Hematopoietic multipotent progenitor cell treated with erythropoietin and hydrocortisone succinate and interleukin-3 and kit ligand, for 4 days (in vitro differentiated cells): ENCODE results near the gene PARG.
"Not testable (repeated sequence)": the region's sequence is repeated elsewhere in the genome, so short reads cannot be mapped to it uniquely, and the experiment has no call there.

ENCODE experiments used
- DNase-seq: peaks from one replicate; pipeline ENCODE4 v3.0.0-alpha.2; 2015

The PARG gene

DNA sequence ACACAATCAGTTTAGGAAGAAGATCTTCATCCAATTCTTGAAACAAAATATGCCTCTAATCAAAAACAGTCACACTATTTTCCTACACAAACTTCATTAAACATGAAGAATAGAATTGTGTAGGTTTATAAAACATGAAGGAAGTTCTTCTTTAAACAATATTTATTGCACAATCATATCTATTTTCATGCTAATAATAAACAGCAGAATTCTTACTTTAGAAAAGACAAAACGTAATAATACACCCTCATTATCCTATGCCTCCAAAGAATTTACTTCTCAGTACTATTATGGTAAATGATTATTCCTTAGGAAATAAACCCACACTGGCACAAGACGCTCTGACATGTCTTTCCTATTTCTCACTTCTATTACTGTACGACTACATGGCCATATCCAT is 41.4 kb downstream of the PARG start:
- DNase-seq: not testable (repeated sequence)

DNA sequence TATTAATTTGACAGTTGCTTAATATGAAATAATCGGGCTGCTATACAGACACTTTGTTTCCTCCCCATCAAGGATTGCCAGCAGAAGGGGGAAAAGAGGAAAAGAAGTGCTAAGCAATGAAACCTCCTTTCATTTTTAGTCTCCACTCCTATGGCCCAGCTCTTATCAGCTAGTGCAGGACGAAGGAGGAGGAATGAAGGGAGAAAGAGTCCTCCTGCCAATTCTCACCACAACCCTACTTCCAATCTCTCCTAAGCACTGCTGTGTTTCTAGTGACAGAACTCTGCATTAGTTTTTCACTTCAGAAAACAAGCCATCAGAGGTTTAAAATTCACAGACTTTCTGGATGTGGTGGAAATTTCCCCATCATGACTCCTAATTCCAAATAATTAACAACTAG is 41.8 kb downstream of the PARG start:
- DNase-seq: not testable (repeated sequence)

DNA sequence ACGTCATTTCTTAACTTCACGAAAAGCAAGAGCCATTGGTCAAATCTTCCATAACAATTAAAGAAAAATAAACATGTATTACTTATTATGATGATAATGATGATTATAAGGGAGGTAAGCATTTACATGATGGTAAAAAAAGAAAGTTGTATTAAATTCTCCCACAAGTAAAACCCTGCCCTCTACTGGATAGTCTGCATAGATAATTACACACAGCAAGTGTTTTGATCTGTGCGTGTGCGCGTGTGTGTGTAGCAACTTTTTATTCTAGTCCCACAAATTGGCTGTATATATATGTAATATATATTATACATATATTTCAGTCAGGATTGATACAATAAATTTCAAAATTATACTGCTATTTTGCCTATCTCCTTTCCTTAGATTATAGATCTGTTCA is 51.8 kb downstream of the PARG start:
- DNase-seq: not testable (repeated sequence)

DNA sequence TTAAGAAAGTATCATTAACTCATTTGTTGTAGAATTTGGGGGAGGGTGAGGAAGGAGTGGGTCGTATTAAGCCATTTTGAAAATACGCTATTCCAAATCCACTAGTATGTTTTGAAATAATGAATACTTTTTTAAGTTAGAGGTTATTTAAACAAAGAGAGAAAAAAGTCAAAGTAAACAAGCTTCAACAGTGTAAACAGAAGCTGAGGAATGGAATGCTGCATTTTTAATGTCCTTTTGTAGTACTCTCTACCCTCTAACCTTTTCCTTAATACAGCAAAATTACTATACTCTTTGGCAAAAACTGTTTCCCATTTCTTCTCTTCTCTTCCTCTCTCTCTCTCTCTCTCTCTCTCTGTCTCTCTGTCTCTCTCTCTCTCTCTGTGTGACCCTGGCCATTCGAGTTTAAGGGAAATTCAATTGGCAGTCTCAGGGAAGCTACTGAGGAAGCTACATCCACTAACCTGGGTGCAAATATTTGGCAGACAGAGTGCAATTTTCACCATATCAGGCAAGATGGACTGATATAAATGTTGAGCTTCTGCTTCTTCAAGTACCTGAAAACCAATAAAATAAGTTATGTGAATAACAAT is 57.0 kb downstream of the PARG start:
- not testable (repeated sequence) for DNase-seq

DNA sequence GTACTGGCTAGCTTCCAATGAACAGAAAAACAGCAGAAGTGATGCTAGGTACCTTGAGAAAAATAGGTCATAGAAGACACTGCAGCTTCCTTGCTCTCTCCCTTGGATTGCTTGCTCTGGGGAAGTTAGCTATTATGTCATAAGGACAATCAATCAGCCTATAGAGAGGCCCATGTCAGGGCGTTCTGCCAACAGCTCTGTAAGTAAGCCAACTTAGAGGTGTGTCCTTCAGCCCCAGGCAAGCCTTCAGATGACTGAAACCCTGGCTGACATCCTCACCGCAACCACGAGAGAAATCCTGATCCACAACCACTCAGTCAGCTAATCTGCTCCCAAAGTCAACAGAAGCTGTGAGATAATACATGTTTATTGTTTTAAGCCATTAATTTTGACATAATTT is 58.0 kb downstream of the PARG start:
- not testable (repeated sequence) for DNase-seq

DNA sequence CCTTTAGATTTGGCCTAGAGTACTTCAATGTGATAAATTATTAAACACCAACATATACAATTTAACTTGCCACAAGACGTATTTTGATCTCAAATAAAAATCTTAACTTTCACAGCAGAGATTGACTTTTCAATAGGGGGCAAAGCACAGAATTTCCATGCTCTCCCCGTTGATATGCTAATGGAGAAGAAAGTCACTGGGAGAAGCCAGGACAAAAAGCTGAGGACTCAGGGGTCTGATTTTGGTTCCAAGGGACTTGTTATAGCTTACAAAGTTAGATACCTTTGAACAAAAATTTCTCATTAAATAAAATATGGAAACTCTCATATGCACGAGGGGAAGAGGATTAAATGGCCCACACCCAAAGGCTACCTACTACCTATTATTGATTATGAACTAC is 59.5 kb downstream of the PARG start:
- DNase-seq: not testable (repeated sequence)

DNA sequence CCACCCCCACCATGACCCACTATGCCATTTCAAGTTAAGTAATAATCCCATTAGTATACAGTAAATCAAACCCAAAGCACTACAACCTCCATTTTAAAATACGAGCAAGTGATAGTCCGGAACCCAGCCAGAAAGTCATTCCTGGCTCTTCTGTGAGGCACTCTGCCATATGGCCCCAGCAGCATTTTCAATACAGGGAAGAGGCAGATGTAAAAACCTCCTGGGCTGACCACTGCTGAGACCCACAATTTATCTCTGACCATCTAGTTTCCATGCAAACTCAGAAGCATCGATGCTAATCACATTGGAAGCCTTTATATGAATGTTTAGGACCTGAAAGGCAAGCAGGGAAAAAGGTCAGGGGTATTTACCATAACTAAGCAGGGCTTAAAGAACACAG is 69.1 kb downstream of the PARG start:
- DNase-seq: not testable (repeated sequence)

DNA sequence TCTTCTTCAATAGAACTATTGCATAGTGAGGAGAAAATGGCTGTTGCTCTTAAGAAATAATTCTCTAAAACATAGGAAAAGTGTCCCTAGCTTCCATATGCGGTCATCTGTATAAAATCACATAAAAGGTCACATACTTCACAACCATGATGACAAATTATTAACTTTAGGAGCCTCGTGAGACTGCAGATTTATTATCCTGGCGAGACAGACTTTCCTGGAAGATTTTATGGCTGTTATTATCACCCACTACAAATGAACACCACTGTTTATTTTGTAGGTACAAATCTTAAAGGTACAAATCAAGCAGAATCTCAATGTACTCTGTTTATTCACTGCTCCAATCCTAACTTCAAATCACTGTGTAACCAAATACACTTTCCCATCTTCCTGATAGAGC is 70.4 kb downstream of the PARG start:
- DNase-seq: not testable (repeated sequence)

DNA sequence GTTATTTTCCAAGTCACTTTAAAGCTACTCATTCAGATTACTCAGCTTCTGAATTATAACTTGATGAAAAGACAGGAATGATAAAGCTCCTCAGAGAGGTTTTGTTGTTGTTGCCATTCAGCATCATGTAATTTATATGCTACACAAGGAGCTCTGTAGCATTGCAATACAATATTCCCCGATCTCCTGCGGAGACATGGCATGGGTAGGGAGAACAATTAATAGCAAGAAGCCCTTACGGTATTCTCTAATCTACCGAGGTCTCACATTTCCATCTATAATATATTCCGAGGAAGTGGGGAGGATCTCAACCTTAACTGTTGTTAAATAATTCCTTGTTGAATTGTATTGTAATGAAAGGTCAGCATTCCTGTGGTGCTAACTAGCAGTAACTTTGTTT is 81.9 kb downstream of the PARG start:
- not testable (repeated sequence) for DNase-seq

DNA sequence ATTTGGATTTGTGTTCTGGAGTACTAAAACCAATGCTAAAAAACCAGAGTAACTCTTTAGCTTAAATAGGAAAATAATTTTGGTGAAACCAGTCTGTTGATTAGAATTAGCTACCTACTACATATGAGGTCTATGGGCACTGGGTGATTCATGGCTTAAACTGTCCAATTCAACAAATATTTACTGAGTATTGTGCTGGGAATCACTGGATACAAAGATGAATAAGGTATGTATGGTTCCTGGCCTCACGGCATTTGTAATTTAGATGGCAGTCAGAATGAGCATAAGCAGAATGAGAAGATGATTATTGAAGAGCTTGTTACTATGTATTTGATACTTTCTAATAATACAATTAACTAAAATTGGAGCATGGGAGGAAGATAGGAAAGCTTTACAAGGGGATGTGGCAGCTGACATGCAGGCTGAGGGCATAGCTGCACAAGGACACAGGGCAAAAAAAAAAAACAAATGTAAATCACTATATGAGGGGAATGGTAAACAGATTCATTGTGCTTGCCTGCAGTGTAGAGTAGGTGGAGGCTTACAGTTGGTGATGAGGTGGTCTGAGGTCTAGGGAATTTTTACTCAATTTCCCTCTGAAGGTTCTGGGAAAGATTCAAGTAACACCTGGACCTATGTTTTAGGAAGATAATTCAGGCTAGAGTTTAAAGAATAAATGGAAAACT is 83.0 kb downstream of the PARG start:
- DNase-seq: not testable (repeated sequence)

DNA sequence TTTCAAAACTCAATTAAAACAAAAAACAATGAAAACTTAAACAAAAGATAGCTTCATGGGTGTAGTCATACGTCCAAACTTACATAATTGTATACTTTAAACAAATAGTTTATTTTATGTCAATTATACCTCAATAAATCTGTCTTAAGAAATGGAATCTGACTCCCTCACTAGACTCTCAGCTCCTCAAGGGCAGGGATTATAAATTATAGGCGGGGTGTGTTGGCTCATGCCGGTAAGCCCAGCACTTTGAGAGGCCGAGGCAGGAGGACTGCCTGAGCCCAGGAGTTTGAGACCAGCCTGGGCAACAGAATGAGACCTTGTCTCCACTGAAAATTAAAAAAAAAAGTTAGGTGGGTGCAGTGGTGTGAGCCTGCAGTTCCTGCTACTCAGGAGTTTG is 92.3 kb downstream of the PARG start:
- not testable (repeated sequence) for DNase-seq

DNA sequence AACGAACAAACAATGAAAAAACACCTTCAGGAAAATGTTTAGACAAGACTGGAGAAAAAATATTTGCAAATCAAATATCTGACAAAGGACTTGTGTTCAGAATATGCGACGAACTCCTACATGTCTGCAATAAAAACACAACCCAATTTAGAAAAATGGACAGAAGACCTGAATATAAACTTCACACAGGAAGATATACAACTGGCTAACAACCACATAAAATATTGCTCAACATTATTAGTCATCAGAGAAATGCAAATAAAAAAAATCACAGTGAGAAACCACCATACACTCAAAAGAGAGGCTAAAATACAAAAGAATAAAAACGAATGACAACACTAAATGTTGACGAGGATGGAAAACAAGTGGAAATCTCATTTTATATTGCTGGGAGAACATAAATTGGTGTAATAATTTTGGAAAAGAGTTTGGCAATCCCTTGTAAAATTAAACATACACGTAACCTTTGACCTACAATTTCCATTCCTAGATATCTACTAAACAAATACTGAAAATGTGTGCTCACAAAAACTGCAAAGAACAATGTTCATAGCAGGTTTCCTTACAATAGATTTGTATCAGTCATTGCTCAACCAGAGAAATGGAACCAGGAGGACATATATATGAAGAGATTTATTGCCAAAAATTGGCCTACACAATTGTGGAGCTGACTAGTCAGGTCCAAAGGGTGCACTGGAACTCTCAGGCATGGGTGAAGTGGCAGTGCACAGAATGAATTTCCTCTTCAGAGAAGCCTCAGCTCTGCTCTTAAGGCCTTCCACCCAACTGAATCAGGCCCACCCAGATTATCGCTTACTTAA is 96.8 kb downstream of the PARG start:
- DNase-seq: no peak

DNA sequence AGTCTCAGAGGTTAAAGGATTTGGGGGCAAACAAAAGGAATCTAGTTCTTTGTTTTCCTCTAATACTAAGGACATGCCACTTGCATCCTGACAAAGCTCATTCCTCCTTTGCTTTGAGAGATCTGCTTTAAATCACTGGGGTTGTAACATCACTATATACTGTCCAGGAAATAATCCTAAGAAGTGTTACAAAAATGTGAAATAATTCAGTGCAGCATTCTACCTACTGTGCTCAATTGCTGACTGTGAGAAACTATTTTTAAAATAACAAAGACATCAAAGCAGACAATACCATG is 99.5 kb downstream of the PARG start:
- not testable (repeated sequence) for DNase-seq

DNA sequence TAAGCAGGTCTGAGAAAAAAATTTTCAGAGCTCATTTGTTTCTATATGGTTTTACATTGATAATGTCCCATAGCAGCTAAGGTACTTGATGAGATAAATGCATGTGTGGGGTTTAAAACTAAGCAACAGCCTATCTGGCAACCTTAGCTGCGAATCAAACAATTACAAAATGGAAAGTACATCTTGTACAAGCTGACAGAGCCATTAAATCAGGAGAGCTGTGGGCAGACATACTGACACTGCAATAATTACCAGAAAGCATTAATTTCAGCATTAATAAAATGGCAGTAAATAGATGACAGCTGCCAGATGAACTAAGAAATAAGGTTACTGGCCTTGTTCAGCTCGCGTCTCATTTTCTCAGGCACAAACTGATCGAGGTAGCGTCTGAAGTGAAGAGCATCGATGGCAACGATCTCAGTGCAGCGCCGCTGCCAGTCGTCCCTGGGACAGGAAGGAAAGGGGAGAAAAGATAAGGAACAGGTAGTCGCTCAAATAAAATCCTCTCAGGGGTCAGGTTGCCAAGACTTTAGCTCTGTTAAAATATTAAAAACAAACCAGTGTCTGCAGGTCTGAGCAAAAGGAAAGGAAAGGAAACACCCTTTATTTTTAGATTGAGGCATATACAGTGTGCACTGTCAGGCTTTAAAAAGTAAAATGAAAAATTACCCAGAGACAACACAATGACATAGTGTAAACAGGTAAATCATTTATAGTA is 100.1 kb downstream of the PARG start:
- DNase-seq: no peak

DNA sequence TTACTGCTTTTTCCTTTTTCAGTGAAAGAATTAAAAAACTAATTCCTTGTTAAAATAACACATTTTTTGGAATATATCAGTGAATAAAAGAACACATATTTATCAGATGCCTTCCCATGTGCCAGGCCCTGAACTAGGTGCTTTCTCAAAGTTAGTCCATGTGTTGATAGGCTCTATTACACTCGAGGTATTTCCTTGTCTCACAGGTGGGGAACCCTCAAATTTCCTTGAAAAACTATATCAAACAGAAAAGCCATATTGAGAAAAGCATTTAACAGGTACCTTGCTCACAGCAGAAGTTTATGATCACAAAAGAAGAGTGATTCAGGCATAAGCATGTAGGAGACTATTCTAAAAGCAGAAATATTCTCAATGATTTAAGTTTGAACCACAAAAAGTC is 104.1 kb downstream of the PARG start:
- no peak for DNase-seq

DNA sequence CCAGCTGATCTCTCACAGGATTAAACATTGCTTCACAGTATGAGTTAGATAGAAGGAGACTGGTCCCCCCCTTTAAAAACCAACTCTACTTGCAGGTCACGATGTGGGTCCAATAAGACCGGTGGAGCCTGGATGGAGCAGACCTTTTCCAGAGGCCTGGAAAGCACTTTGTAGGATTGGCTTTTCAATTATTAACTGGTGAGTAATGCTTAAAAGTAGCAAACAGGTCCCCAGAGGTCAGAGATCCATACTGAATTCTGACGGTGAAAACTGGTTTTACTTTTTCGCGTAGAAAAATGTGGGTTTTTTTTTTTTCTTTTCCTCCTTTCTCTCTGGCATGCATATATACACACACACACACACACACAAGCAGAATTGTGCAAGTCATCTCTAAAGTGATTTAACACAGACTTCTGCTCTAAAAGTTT is 104.8 kb downstream of the PARG start:
- DNase-seq: no peak

DNA sequence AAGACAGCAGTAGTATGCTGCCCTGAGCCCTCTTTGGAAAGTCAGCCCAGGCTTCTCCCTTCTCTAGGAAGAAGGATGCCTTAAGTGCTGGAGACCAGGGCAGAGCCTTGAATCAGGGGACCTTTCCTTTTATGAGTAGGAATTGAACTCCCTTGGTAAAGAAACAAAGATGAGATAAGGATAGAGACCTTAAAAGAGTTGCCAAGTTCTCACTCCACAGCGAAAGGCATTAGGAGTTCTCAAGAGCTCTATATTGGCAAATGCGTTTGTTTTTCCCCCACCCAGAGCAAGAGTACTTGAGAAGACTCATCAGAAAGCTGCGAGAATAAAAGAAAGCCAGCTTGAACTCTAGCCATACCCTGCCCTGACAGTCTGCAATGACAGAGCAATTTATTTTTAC is 106.9 kb downstream of the PARG start:
- no peak for DNase-seq

DNA sequence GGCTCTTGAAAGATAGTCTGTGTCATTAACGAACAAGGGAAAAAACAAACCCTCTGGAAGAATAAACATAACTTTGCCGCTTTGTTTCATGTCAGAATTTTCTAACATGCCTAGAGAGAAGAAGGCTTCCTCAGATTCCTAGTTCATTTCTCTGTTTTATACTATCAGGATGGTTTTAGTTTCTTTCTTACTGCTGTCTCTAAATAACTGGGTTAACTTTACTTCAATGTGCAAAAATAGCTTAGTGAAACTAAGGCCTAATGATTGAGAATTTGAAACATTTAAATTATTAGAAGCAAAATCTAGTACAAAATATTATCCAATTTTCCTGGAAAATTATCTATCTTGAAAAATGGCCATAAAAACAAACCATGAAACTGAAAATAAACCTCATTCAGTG is 107.6 kb downstream of the PARG start:
- DNase-seq: no peak

DNA sequence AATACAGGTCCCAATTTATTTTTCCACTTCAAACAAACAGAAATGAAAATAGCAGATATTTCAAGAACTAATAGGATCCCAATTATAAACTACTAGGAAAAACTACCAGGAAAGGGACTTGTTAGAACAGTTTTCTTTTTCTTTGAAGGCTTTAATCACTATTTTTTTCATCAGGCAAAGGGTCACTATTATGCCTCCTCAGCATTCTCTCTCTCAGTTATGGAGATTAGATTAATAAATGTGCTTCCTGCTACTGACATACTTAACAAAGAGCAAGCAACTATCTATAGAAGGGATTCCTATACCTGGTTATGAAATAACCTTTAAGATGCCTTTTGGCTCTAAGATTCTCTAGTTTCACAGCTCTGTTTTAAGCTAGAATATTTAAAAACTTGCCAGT is 108.7 kb downstream of the PARG start:
- DNase-seq: no peak

DNA sequence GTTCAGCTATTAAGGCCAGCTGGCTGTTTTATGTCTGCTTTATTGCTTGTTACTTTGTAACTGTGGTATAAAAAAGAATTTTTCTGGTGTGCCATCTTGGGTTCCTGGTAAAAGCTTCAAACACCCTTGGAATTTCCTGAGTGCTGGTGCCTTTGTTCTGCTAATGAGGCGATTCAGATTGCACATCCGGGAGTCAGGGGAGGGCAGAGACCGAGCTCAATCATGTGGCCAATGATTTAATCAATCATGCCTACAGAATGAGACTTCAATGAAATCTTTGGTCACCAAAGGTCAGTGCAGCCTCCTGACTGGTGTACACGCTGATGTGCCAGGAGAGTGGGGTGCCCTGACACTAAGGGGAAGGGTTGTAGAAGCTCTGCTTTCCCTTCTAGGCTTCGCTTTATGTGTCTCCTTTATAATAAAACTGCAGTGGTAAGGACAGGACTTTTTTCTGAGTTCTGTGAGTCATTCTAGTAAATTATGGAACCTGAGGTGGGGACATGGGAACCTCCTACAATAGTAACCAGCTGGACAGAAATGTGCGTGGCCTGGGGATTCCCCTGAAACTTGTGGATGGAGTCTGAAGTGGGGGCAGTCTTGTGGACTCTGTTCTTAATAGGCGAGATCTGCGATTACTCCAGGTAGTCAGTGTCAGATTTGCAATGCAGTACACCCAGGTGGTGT is 110.3 kb downstream of the PARG start:
- DNase-seq: no peak

DNA sequence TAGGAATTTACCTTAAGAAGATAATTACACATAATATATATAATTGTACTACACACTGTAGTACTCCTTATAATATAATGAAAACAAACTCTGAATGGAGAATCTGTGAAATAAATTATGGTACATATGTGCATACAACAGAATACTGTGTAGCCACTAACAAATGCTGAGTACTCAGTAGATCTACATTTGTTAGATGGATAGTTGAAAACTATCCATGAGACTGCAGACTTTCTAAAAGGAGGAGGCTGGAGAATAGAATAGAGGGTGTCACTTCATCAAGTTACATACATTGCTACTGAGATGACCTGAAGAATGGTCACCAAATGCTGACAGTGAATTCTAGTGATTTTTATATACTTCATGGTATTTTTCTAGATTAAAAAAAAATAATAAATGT is 111.0 kb downstream of the PARG start:
- DNase-seq: no peak

DNA sequence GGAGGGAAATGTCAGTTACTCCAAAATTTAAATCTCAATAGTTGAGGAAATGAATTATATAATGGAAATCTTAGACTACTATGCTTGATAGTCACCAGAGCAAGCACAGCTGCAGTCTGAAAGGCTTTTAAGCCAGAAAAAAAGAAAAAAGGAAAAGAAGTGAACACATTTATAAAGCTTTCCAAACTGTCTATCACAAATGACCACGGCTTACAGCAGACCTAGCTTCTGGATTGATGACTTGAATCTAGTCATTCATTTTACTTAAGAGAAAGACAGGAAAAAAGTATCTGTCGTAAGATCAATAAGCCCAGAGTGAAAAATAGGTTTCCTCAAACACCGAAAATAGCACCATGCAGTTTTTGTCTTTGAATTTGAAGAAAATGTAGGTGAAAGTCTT is 111.8 kb downstream of the PARG start:
- DNase-seq: no peak

DNA sequence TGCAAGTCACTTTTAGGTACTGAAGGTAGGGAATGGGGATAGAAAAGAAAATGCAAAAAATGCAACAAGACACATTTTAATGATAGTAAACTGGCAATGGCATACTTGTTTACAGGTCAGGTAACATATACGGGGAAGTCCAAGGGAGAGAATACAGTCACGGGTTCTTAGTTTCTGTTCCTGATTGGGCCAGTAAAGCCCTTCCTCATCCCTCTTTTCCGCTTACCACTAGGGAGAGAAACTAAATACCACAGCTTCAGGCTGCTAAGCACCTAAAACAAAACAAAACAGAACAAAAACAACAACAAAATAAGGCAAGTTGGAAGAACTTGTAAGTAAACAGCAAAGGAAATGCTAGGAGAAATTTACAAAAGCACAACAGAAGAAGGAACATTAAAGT is 114.5 kb downstream of the PARG start:
- no peak for DNase-seq
